ENCODE results near the gene UMODL1.

GRCh38 chr21:42103843-42104242, 32.7 kb downstream of the UMODL1 start:
- TF ChIP-seq MAX (IDR thresholded peaks at IDR 0.05), result no peak
- no peak for TF ChIP-seq USF1 (IDR thresholded peaks at IDR 0.05)
- TF ChIP-seq REST (IDR thresholded peaks at IDR 0.05; ENCODE audit: low read depth), result no peak
- TF ChIP-seq CEBPB (IDR thresholded peaks at IDR 0.05), result no peak
